GM13976 (cell line): ENCODE data around the gene SLC22A23.
"Not testable (repeated sequence)": the region's sequence is repeated elsewhere in the genome, so short reads cannot be mapped to it uniquely, and the experiment has no call there.

ENCODE experiments used
- DNase-seq: peaks from one replicate; pipeline ENCODE4 v3.0.0; 2012; ENCODE audit warnings: low spot score
- in situ Hi-C: fragments of 300-500 bp; cut with MboI; formaldehyde crosslinking; loops from one replicate; pipeline ENCODE4 v1.12.0; 2022; ENCODE audit warnings: low sequenced_read_pairs, mixed read lengths, inconsistent platforms; ENCODE audit not compliant: unreplicated experiment
- TF ChIP-seq, protein P1 (sequence below): IDR thresholded peaks from 2 replicates; pipeline ENCODE4 v1.5.1; 2012; ENCODE audit warnings: borderline replicate concordance, mild to moderate bottlenecking; ENCODE audit not compliant: insufficient read depth; ENCODE audit errors: extremely low read depth, missing control alignments, control extremely low read depth

SLC22A23 gene

DNA sequence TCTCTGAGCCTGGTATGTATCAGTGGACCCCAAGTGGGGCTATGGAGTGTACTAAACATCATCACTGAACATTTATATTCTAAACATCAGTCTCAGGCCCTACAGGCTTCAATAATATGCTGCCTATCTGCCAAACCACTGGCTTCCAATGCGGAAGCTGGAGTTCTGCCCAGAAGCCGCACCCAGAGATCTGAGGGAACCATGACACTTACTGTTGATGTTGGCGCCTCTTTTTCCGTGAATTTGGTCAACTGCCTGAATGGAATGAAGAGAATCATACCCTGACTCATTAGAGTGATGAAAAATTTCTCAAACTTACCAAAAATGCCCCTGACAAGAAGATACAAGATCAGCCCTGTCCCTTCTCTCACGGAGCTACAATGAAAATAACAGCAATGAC, 66.2 kb downstream of the SLC22A23 start:
- in situ Hi-C loops: no loop called here
- no peak for DNase-seq
- TF ChIP-seq, protein P1, sequence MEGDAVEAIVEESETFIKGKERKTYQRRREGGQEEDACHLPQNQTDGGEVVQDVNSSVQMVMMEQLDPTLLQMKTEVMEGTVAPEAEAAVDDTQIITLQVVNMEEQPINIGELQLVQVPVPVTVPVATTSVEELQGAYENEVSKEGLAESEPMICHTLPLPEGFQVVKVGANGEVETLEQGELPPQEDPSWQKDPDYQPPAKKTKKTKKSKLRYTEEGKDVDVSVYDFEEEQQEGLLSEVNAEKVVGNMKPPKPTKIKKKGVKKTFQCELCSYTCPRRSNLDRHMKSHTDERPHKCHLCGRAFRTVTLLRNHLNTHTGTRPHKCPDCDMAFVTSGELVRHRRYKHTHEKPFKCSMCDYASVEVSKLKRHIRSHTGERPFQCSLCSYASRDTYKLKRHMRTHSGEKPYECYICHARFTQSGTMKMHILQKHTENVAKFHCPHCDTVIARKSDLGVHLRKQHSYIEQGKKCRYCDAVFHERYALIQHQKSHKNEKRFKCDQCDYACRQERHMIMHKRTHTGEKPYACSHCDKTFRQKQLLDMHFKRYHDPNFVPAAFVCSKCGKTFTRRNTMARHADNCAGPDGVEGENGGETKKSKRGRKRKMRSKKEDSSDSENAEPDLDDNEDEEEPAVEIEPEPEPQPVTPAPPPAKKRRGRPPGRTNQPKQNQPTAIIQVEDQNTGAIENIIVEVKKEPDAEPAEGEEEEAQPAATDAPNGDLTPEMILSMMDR: no peak

DNA sequence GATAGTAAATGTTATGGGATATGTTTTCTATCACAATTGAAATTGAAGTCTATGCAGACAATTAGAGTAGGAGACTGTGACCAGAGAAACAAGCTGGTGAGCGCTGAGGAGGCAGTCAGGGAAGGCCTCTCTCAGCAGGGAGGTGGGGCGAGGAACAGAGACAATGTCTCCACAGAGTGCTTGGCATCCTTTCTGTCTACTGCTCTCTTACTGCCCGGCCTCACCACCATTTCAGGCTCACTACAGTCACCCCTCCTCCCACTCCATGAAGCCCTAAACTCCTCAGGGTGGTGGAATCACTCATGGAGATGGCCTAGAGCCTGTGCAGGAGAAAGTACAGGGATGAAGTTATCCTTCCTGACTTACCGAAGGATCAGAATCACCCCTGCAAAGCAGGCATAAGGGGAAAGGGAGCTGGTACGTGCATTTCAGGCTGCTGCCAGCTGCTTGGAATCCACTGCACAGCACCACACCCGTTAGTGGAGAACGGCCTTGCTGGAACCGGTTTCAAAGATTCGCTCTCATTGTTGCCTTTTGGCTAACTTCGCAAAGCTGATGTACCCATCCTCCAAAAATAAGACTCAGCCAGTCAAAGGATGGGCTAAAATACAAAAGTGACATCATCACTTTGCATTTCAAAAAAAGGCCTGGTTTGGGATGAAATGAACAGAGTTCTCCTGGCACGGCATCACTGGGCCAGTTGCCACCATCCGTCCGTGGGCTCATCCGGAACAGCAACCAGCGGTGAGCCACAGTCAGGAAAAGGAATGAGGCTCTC, 67.3 kb downstream of the SLC22A23 start:
- in situ Hi-C loops: no loop called here
- no peak for DNase-seq
- TF ChIP-seq, protein P1: no peak

DNA sequence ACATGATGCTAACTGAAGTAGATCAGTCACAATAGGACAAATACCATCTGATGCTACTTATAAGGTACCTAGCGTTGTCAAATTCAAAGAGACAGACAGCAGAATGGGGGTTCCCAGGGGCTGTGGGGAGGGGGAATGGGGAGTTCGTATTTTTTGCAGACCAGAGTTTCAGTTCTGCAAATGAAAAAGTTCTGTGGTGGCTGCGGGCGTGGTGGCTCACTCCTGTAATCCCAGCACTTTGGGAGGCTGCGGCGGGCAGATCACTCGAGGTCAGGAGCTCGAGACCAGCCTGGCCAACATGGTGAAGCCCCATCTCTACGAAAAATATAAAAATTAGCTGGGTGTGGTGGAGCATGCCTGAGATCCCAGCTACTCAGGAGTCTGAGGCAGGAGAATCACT, 68.1 kb downstream of the SLC22A23 start:
- TF ChIP-seq, protein P1: no peak
- in situ Hi-C loops: no loop called here
- DNase-seq: peak; percentile 65

DNA sequence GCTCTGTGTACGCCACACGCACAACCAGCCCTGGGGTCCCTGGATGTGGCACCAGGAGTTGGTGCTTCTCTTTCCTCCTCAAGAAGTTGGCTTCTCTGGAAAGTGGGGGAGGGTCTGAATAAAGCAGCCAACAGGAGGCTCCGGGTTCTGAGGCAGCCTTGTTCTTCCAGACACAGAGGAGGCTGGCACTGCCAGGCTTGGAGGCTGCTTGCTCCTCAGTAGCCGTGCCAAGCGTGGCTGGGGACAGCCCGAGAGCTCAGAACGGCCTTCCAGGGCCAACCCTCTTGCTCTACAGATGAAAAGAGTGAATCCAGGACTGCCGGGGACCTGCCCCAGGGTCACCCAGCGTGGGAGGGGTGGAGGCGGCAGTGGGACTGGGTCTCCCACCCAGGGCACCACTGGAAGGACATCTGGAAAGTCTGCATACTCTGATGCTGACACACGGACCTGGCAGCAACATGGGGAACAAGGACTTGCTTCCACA, 70.4 kb downstream of the SLC22A23 start:
- DNase-seq: no peak
- TF ChIP-seq, protein P1: no peak
- in situ Hi-C loops: no loop called here

DNA sequence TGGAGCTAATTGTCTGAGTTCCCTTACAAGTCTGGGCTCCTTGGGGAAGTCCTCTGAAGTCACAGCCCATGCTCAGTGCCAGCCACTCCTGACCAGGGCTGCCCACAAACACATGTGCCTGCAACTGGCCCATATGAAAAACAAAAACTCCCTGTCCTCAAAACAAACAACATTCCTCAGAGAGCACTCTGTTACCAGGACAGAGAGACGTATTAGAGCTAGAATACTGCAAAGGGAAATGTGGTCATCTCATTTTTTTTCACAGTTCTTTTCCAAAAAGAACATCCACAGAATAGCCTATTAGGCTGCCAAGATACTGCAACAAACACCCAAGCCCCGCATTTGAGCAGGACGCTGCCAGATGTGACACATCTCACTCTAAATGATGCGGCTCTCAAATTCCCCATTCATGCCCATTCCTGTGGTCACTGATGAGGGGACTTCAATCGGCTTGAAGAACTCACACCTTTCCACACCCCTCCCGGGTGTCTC, 71.1 kb downstream of the SLC22A23 start:
- TF ChIP-seq, protein P1: no peak
- in situ Hi-C loops: no loop called here
- DNase-seq: no peak

DNA sequence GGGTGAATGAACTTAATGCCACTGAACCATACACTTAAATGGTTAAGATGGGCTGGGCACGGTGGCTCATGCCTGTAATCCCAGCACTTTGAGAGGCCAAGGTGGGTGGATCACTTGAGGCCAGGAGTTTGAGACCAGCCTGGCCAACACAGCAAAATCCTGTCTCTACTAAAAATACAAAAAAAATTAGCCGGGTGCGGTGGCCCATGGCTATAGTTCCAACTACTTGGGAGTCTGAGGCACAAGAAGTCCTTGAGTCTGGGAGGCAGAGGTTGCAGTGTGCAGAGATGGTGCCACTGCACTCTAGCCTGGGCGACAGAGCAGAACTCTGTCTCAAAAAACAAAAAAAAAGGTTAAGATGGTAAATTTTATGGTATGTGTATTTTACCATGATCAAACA, 71.7 kb downstream of the SLC22A23 start:
- DNase-seq, in situ Hi-C loops: not testable (repeated sequence)
